ENCODE measurements around the gene RCAN1. TPM values are rescaled to one million over a fixed set of nuclear protein-coding genes. Genes with fewer than 3 reads are reported as not detected.
"Not testable (repeated sequence)": the region's sequence is repeated elsewhere in the genome, so short reads cannot be mapped to it uniquely, and the experiment has no call there.

RCAN1 gene
- total RNA-seq, 1 donor from 2014 or later = 12.5 TPM

GRCh38 chr21:34502480-34503106 is 112.3 kb downstream of the RCAN1 start:
- intact Hi-C loops (cut with DNase I) = no loop called here

GRCh38 chr21:34501716-34502115 is 113.2 kb downstream of the RCAN1 start:
- TF ChIP-seq CTCF (IDR thresholded peaks at IDR 0.05) = no peak
- Histone ChIP-seq H3K4me3 (no peak overlapping the region), H3K27me3 (no peaks in the 10 kb centered on the region), H3K36me3 (no peaks in the 10 kb centered on the region), H3K27ac (no peak overlapping the region), H3K4me1 (no peaks in the 10 kb centered on the region), H3K9me3 (peaks cover 6 to 19% of the 10 kb centered on the region in 2 donors)
- DNase-seq (ENCODE audit: low spot score in 2 of 2) = no peak
- intact Hi-C loops (cut with DNase I) = no loop called here

More at GRCh38 chr21:34502480-34503106, 112.3 kb downstream of the RCAN1 start:
- peaks cover 0 to 12% of the 10 kb centered on the region in 2 donors for H3K9me3 ChIP-seq
- H3K36me3 ChIP-seq = no peaks in the 10 kb centered on the region
- H3K4me3 ChIP-seq = no peak overlapping the region
- no peak overlapping the region for H3K27ac ChIP-seq
- no peaks in the 10 kb centered on the region for H3K27me3 ChIP-seq
- TF ChIP-seq CTCF (IDR thresholded peaks at IDR 0.05) = no peak
- no peak for DNase-seq (ENCODE audit: low spot score in 2 of 2)
- H3K4me1 ChIP-seq = no peaks in the 10 kb centered on the region

- Histone ChIP-seq H3K4me1 (no peaks in the 10 kb centered on the region), H3K27ac (no peak overlapping the region), H3K36me3 (no peaks in the 10 kb centered on the region), H3K4me3 (no peak overlapping the region), H3K27me3 (no peaks in the 10 kb centered on the region), H3K9me3 (peaks cover 7 to 19% of the 10 kb centered on the region in 2 donors)
- DNase-seq (ENCODE audit: low spot score in 2 of 2) = no peak
- no peak for TF ChIP-seq CTCF (IDR thresholded peaks at IDR 0.05)
- intact Hi-C loops (cut with DNase I) = no loop called here
Measured at GRCh38 chr21:34500191-34500590, 114.7 kb downstream of the RCAN1 start.

- no peak overlapping the region for H3K4me3 ChIP-seq
- TF ChIP-seq CTCF (IDR thresholded peaks at IDR 0.05) = no peak
- intact Hi-C loops (cut with DNase I) = no loop called here
Measured at GRCh38 chr21:34499116-34499515, 115.8 kb downstream of the RCAN1 start.

GRCh38 chr21:34498623-34499022 is 116.3 kb downstream of the RCAN1 start:
- no peaks in the 10 kb centered on the region for H3K27me3 ChIP-seq
- no peaks in the 10 kb centered on the region for H3K4me1 ChIP-seq
- H3K4me3 ChIP-seq = no peak overlapping the region
- H3K27ac ChIP-seq = no peak overlapping the region
- intact Hi-C loops (cut with DNase I) = no loop called here
- no peak for TF ChIP-seq CTCF (IDR thresholded peaks at IDR 0.05)
- H3K9me3 ChIP-seq = peaks cover 7 to 19% of the 10 kb centered on the region in 2 donors
- H3K36me3 ChIP-seq = no peaks in the 10 kb centered on the region
- no peak for DNase-seq (ENCODE audit: low spot score in 2 of 2)

More at GRCh38 chr21:34499116-34499515, 115.8 kb downstream of the RCAN1 start:
- Histone ChIP-seq H3K9me3 (peaks cover 7 to 19% of the 10 kb centered on the region in 2 donors), H3K27ac (no peak overlapping the region), H3K4me1 (no peaks in the 10 kb centered on the region), H3K27me3 (no peaks in the 10 kb centered on the region), H3K36me3 (no peaks in the 10 kb centered on the region)
- no peak for DNase-seq (ENCODE audit: low spot score in 2 of 2)

- H3K9me3 ChIP-seq; H3K4me1 ChIP-seq; H3K4me3 ChIP-seq; H3K27ac ChIP-seq; H3K27me3 ChIP-seq; H3K36me3 ChIP-seq; intact Hi-C loops (cut with DNase I); DNase-seq (ENCODE audit: low spot score in 2 of 2): not testable (repeated sequence)
Measured at GRCh38 chr21:34483854-34484253, 131.1 kb downstream of the RCAN1 start.

GRCh38 chr21:34483435-34483834 is 131.5 kb downstream of the RCAN1 start:
- intact Hi-C loops (cut with DNase I); H3K9me3 ChIP-seq; H3K27ac ChIP-seq; H3K4me1 ChIP-seq; H3K36me3 ChIP-seq; H3K27me3 ChIP-seq; H3K4me3 ChIP-seq; DNase-seq (ENCODE audit: low spot score in 2 of 2): not testable (repeated sequence)

GRCh38 chr21:34467333-34467732 is 147.6 kb downstream of the RCAN1 start:
- DNase-seq (ENCODE audit: low spot score in 2 of 2); intact Hi-C loops (cut with DNase I); H3K9me3 ChIP-seq; H3K4me3 ChIP-seq; H3K27ac ChIP-seq; H3K4me1 ChIP-seq; H3K27me3 ChIP-seq; H3K36me3 ChIP-seq: not testable (repeated sequence)
